ENCODE measurements around the gene PER2. TPM values are rescaled to one million over a fixed set of nuclear protein-coding genes. Genes with fewer than 3 reads are reported as not detected.

Gene PER2
- total RNA-seq, 1 experiment from 2014 or later, result 6.6 TPM

DNA sequence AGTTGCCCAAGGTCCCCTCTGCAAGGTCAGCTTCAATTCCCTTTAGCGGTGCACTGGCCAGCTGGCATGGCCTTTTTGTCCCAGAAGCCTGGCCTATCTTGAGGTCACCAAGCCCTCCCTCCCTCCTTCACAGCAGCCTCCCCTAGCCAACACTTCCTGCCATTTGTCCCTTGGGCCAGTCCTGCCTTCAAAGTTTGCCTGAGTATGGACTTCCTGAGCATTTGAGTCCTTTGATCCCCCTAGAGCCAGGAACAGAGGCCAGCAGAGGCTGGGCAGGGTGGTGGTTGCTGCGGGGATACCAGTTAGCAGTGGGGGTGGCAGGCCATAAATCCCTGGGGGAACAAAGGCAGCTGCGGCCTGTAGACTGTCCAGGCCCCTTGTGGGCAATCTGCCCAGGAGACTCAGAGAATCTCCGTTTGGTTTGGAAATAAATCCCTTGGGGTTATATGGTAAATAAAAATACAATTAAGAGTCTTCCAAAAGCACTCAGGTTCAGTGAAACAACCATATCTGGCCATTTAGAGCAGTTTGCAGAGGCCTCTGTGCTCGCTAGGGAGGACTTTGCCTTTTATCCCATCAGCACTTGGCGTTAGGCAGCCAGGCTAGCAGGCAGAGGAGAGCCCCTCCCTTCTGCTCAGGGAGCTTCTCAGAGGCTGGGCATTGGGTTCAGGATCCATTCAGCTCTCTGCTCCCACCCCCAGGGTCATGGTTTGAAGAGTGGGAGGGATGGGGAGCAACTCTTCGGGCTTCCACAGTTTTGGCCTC lies 45.5 kb downstream of the PER2 start (continued):
- TF ChIP-seq, protein P1, sequence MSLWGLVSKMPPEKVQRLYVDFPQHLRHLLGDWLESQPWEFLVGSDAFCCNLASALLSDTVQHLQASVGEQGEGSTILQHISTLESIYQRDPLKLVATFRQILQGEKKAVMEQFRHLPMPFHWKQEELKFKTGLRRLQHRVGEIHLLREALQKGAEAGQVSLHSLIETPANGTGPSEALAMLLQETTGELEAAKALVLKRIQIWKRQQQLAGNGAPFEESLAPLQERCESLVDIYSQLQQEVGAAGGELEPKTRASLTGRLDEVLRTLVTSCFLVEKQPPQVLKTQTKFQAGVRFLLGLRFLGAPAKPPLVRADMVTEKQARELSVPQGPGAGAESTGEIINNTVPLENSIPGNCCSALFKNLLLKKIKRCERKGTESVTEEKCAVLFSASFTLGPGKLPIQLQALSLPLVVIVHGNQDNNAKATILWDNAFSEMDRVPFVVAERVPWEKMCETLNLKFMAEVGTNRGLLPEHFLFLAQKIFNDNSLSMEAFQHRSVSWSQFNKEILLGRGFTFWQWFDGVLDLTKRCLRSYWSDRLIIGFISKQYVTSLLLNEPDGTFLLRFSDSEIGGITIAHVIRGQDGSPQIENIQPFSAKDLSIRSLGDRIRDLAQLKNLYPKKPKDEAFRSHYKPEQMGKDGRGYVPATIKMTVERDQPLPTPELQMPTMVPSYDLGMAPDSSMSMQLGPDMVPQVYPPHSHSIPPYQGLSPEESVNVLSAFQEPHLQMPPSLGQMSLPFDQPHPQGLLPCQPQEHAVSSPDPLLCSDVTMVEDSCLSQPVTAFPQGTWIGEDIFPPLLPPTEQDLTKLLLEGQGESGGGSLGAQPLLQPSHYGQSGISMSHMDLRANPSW (CRISPR knock-in tag; conservative IDR thresholded peaks at IDR 0.05; ENCODE audit: low read depth), result no peak
- TF ChIP-seq, protein P2, sequence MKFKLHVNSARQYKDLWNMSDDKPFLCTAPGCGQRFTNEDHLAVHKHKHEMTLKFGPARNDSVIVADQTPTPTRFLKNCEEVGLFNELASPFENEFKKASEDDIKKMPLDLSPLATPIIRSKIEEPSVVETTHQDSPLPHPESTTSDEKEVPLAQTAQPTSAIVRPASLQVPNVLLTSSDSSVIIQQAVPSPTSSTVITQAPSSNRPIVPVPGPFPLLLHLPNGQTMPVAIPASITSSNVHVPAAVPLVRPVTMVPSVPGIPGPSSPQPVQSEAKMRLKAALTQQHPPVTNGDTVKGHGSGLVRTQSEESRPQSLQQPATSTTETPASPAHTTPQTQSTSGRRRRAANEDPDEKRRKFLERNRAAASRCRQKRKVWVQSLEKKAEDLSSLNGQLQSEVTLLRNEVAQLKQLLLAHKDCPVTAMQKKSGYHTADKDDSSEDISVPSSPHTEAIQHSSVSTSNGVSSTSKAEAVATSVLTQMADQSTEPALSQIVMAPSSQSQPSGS (CRISPR knock-in tag; IDR thresholded peaks at IDR 0.05; ENCODE audit: borderline replicate concordance, low read depth), result no peak
- TF ChIP-seq ZNF232 (CRISPR knock-in tag; IDR thresholded peaks at IDR 0.05), result no peak
- no peak for TF ChIP-seq KAT7 (CRISPR knock-in tag; IDR thresholded peaks at IDR 0.05; ENCODE audit: borderline replicate concordance)
- no peak for TF ChIP-seq JUN (CRISPR knock-in tag; IDR thresholded peaks at IDR 0.05)
- TF ChIP-seq, protein P3, sequence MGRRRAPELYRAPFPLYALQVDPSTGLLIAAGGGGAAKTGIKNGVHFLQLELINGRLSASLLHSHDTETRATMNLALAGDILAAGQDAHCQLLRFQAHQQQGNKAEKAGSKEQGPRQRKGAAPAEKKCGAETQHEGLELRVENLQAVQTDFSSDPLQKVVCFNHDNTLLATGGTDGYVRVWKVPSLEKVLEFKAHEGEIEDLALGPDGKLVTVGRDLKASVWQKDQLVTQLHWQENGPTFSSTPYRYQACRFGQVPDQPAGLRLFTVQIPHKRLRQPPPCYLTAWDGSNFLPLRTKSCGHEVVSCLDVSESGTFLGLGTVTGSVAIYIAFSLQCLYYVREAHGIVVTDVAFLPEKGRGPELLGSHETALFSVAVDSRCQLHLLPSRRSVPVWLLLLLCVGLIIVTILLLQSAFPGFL (CRISPR knock-in tag; IDR thresholded peaks at IDR 0.05; ENCODE audit: borderline replicate concordance), result no peak

- no peaks in the 10 kb centered on the region for H3K9me3 Mint-ChIP-seq
- CTCF ChIA-PET, result interaction anchor here (0.6 to 3.3 kb wide), 4 partner anchors 14 to 377 kb away, joined by 3 to 28 read pairs (median 15); no protein-coding TSS in a partner anchor
- no peak for ATAC-seq
- no peak overlapping the region for H3K27ac Mint-ChIP-seq
- peaks cover 33% of the 10 kb centered on the region for H3K27me3 Mint-ChIP-seq (ENCODE audit: low read depth)
- POLR2A ChIA-PET, result no interaction called here
- no peak for TF ChIP-seq PRRX2 (CRISPR knock-in tag; IDR thresholded peaks at IDR 0.05)
- TF ChIP-seq ZNF512 (CRISPR knock-in tag; IDR thresholded peaks at IDR 0.05; ENCODE audit: borderline replicate concordance), result no peak
- no peak for TF ChIP-seq CDX4 (CRISPR knock-in tag; IDR thresholded peaks at IDR 0.05; ENCODE audit: borderline replicate concordance)
- TF ChIP-seq, protein P4, sequence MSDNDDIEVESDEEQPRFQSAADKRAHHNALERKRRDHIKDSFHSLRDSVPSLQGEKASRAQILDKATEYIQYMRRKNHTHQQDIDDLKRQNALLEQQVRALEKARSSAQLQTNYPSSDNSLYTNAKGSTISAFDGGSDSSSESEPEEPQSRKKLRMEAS (CRISPR knock-in tag; IDR thresholded peaks at IDR 0.05), result no peak
- no peak for TF ChIP-seq ETV6 (CRISPR knock-in tag; IDR thresholded peaks at IDR 0.05)
- no peak for TF ChIP-seq TP53 (CRISPR knock-in tag; IDR thresholded peaks at IDR 0.05)
- TF ChIP-seq, protein P5, sequence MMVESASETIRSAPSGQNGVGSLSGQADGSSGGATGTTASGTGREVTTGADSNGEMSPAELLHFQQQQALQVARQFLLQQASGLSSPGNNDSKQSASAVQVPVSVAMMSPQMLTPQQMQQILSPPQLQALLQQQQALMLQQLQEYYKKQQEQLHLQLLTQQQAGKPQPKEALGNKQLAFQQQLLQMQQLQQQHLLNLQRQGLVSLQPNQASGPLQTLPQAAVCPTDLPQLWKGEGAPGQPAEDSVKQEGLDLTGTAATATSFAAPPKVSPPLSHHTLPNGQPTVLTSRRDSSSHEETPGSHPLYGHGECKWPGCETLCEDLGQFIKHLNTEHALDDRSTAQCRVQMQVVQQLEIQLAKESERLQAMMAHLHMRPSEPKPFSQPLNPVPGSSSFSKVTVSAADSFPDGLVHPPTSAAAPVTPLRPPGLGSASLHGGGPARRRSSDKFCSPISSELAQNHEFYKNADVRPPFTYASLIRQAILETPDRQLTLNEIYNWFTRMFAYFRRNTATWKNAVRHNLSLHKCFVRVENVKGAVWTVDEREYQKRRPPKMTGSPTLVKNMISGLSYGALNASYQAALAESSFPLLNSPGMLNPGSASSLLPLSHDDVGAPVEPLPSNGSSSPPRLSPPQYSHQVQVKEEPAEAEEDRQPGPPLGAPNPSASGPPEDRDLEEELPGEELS (CRISPR knock-in tag; IDR thresholded peaks at IDR 0.05), result no peak
- TF ChIP-seq NFYB (CRISPR knock-in tag; conservative IDR thresholded peaks at IDR 0.05; ENCODE audit: low read depth), result no peak
- TF ChIP-seq ZNF416 (CRISPR knock-in tag; IDR thresholded peaks at IDR 0.05), result no peak
- no peak for TF ChIP-seq SP1 (CRISPR knock-in tag; conservative IDR thresholded peaks at IDR 0.05)
- no peak for TF ChIP-seq ELF4 (CRISPR knock-in tag; IDR thresholded peaks at IDR 0.05; ENCODE audit: low read depth)
- no peak for TF ChIP-seq CTCF (IDR thresholded peaks at IDR 0.05)
- no peak for TF ChIP-seq ZNF121 (CRISPR knock-in tag; IDR thresholded peaks at IDR 0.05)
- TF ChIP-seq, protein P2 (CRISPR knock-in tag; IDR thresholded peaks at IDR 0.05; ENCODE audit: borderline replicate concordance, low read depth), result no peak
- TF ChIP-seq ZBTB21 (CRISPR knock-in tag; IDR thresholded peaks at IDR 0.05; ENCODE audit: borderline replicate concordance), result no peak
- TF ChIP-seq ZNF396 (CRISPR knock-in tag; IDR thresholded peaks at IDR 0.05; ENCODE audit: borderline replicate concordance), result no peak
- no peak for TF ChIP-seq ZNF317 (CRISPR knock-in tag; IDR thresholded peaks at IDR 0.05; ENCODE audit: borderline replicate concordance, low read depth)
- H3K36me3 Mint-ChIP-seq, result peaks cover 10% of the 10 kb centered on the region
- peaks cover 16% of the 10 kb centered on the region for H3K4me1 Mint-ChIP-seq
- no peak for DNase-seq (ENCODE audit: low spot score)
- H3K4me3 Mint-ChIP-seq, result peak overlapping the region; percentile 58
Observed at GRCh38 chr2:238241970-238242369, 46.4 kb downstream of the PER2 start.
